K562 (cell line): ENCODE results near the gene METTL2B. TPM values are rescaled to one million over a fixed set of nuclear protein-coding genes. Genes with fewer than 3 reads are reported as not detected.
"Not testable (repeated sequence)": the region's sequence is repeated elsewhere in the genome, so short reads cannot be mapped to it uniquely, and the experiment has no call there.

ENCODE experiments used
- ATAC-seq: fragments of 200-7000 bp; cut with Tn5 transposase; 3 replicates; pipeline ENCODE4 v1.9.1; 2020; ENCODE audit warnings: moderate library complexity
- BruUV-seq: library from RNA; stranded (reverse); fragments of 400-500 nt; replicated peaks from 2 replicates; lab custom pipeline; 2021; lab: Mats Ljungman, UMichigan
- CTCF ChIA-PET: fragments of 300-600 bp; formaldehyde crosslinking; extraction: SDS; loops from one replicate; lab custom pipeline; 2021; ENCODE audit warnings: low intra/inter-chr PET ratio; lab: Yijun Ruan, JAX
- POLR2A ChIA-PET: fragments of 300-600, 350-650 bp; sonication (Branson Sonifier 250); formaldehyde crosslinking; extraction: SDS; loops from one replicate; lab custom pipeline; 2021; ENCODE audit warnings: antibody characterized with exemption, inconsistent platforms; lab: Yijun Ruan, JAX
- DNase-seq, 4 experiments: peaks; one replicate each; pipeline versions ENCODE4 v3.0.0 to v3.0.0-alpha.2; 2011 to 2018; ENCODE audit warnings: low spot score in 3 of 4, mixed read lengths in 3 of 4; ENCODE audit errors: extremely low read depth in 1 of 4
- FAIRE-seq: peaks from 2 replicates; lab custom pipeline; 2011; peaks lifted over from hg19 to GRCh38; lab: Jason Lieb, UNC
- H2AFZ ChIP-seq: 2 replicates; pipeline ENCODE4 v1.6.0; 2011; ENCODE audit warnings: low read depth, low read length, control low read depth, inconsistent platforms
- H3K27ac ChIP-seq: fragments of 200-600 bp; 3 replicates; pipeline ENCODE4 v1.8.0; 2011; ENCODE audit warnings: low read depth, mild to moderate bottlenecking, control low read depth, inconsistent platforms, low read length, moderate library complexity, mixed read lengths; ENCODE audit errors: extremely low read depth
- H3K27me3 ChIP-seq, 2 experiments: fragments of 300-600 bp in 1 of 2; 2 replicates in 1 of 2; 3 replicates in 1 of 2; pipeline versions ENCODE4 v1.6.0 to v1.8.0; 2011; ENCODE audit warnings: inconsistent platforms in 2 of 2, low read length in 2 of 2, mild to moderate bottlenecking in 1 of 2, mixed read lengths in 1 of 2, moderate library complexity in 1 of 2; ENCODE audit not compliant: control insufficient read depth in 2 of 2, insufficient read depth in 2 of 2
- H3K36me3 ChIP-seq: fragments of 300-600 bp; 3 replicates; pipeline ENCODE4 v1.8.0; 2011; ENCODE audit warnings: mild to moderate bottlenecking, low read length, inconsistent platforms; ENCODE audit not compliant: control insufficient read depth, insufficient read depth
- H3K4me1 ChIP-seq, 2 experiments: fragments of 200-600 bp in 1 of 2; replicated peaks in 1 of 2; 2 replicates in 1 of 2; 3 replicates in 1 of 2; pipeline versions ENCODE4 v1.5.1 to v1.8.0; 2011; ENCODE audit warnings: inconsistent platforms in 2 of 2, low read length in 2 of 2, mild to moderate bottlenecking in 1 of 2, mixed read lengths in 1 of 2, moderate library complexity in 1 of 2; ENCODE audit not compliant: control insufficient read depth in 2 of 2, insufficient read depth in 2 of 2
- H3K4me2 ChIP-seq: 2 replicates; pipeline ENCODE4 v1.6.1; 2011; ENCODE audit warnings: low read length, control low read depth, inconsistent platforms, mixed read lengths; ENCODE audit not compliant: insufficient read depth
- H3K4me3 ChIP-seq: fragments of 200-600 bp; sonication (generic), shearing (Covaris generic); 2 replicates; pipeline ENCODE4 v1.5.1; 2016; ENCODE audit warnings: control low read depth, inconsistent platforms
- H3K79me2 ChIP-seq: fragments of 200-600 bp; 3 replicates; pipeline ENCODE4 v1.8.0; 2011; ENCODE audit warnings: low read length, inconsistent platforms; ENCODE audit not compliant: control insufficient read depth, insufficient read depth
- H3K9ac ChIP-seq, 2 experiments: 2 replicates each; pipeline versions ENCODE4 v1.6.0 to v1.6.1; 2011; ENCODE audit warnings: low read depth in 2 of 2, low read length in 2 of 2, control low read depth in 1 of 2, inconsistent platforms in 1 of 2, mild to moderate bottlenecking in 1 of 2, mixed read lengths in 1 of 2; ENCODE audit not compliant: insufficient read depth in 1 of 2
- H3K9me1 ChIP-seq: one replicate; pipeline ENCODE4 v1.6.0; 2011; ENCODE audit warnings: inconsistent platforms, mild to moderate bottlenecking, low read length, moderate library complexity; ENCODE audit not compliant: control insufficient read depth, insufficient read depth
- H3K9me3 ChIP-seq: replicated peaks from 2 replicates; pipeline ENCODE4 v1.5.1; 2011; ENCODE audit warnings: low read depth, low read length, inconsistent platforms; ENCODE audit not compliant: control insufficient read depth, insufficient read depth
- H4K20me1 ChIP-seq: replicated peaks from 2 replicates; pipeline ENCODE4 v1.6.1; 2011; ENCODE audit warnings: low read length, inconsistent platforms, mixed read lengths; ENCODE audit not compliant: control insufficient read depth, insufficient read depth
- CBX1 ChIP-seq: sonication (generic); IDR thresholded peaks from 2 replicates; pipeline ENCODE4 v1.6.1; 2016; ENCODE audit warnings: antibody characterized with exemption, low read depth, mild to moderate bottlenecking
- GABPA ChIP-seq: fragments of 200-800 bp; sonication (Bioruptor generic); conservative IDR thresholded peaks from 2 replicates; pipeline ENCODE4 v1.6.1; 2016; ENCODE audit warnings: low read depth, missing genetic modification characterization, missing compliant biosample characterization
- HNRNPL ChIP-seq: fragments of 200-400 bp; formaldehyde crosslinking; IDR thresholded peaks from 2 replicates; pipeline ENCODE4 v1.6.1; 2017; ENCODE audit warnings: low read depth, mild to moderate bottlenecking, low read length
- MAZ ChIP-seq, 2 experiments: fragments of 450-650 bp in 1 of 2; sonication (generic) in 1 of 2; formaldehyde crosslinking; IDR thresholded peaks in 1 of 2; conservative IDR thresholded peaks in 1 of 2; 2 replicates each; pipeline versions ENCODE4 v1.4.0 to v1.5.0; 2020; ENCODE audit warnings: mild to moderate bottlenecking in 1 of 2, missing genetic modification reagents in 1 of 2
- MYC ChIP-seq, 2 experiments: fragments of 250-450 bp in 1 of 2; sonication (Bioruptor Pico) in 1 of 2; IDR thresholded peaks; 2 replicates each; pipeline versions ENCODE4 v1.5.1 to v1.6.1; 2012 to 2021; ENCODE audit warnings: low read depth in 2 of 2, borderline replicate concordance in 1 of 2, improper control_type of control experiment in 1 of 2, low read length in 1 of 2, mild to moderate bottlenecking in 1 of 2, moderate library complexity in 1 of 2
- SAFB ChIP-seq: fragments of 200-400 bp; formaldehyde crosslinking; IDR thresholded peaks from 2 replicates; pipeline ENCODE4 v1.6.1; 2017; ENCODE audit warnings: low read depth, low read length, borderline replicate concordance
- SIN3A ChIP-seq, 2 experiments: fragments of 150-350 bp in 1 of 2; IDR thresholded peaks; 2 replicates each; pipeline ENCODE4 v1.6.1; 2011 to 2016; ENCODE audit warnings: borderline replicate concordance in 2 of 2, low read depth in 2 of 2, low read length in 2 of 2, mild to moderate bottlenecking in 2 of 2, moderate library complexity in 2 of 2; ENCODE audit not compliant: control insufficient read depth in 1 of 2
- WGBS: fragments of 100-300 bp; shearing (Covaris generic); methylation state at CpG from one replicate; pipeline ENCODE4 v1.1.6; 2016; ENCODE audit warnings: low coverage, mixed read lengths; ENCODE audit not compliant: insufficient coverage; ENCODE audit errors: missing lambda C conversion rate; 5-methylcytosine and 5-hydroxymethylcytosine counted together
- in situ Hi-C: fragments of 300-500 bp; cut with MboI; formaldehyde crosslinking; loops from 4 replicates; pipeline ENCODE4 v1.15.0; 2018; ENCODE audit warnings: inconsistent platforms, mixed read lengths
- intact Hi-C: fragments of 100-400 bp; cut with micrococcal nuclease; formaldehyde crosslinking; loops from 2 replicates; pipeline ENCODE4 v1.14.2; 2022
- polyA plus RNA-seq, 8 experiments: library from polyadenylated mRNA; depleted of rRNA in 4 of 8; stranded (reverse) in 5 of 8; unstranded in 3 of 8; fragments of >200 nt; fragmentation: Nextera tagmentation in 2 of 8; fragmentation: Illumina TruSeq in 1 of 8; extraction: Ambion mirVana in 2 of 8; extraction: Trizol in 1 of 8; gene quantifications; 2 replicates each; pipeline versions ENCODE4 v1.2.1 to v1.2.3, GENCODE V29; 2011 to 2014; ENCODE audit warnings: inconsistent platforms in 1 of 8, missing spikeins in 1 of 8
- total RNA-seq, 7 experiments: library from RNA; depleted of rRNA in 6 of 7; stranded (reverse); fragments of >200 nt in 6 of 7; fragmentation: Illumina TruSeq in 2 of 7; extraction: Trizol in 2 of 7; gene quantifications; 2 replicates each; pipeline versions ENCODE4 v1.2.1 to v1.2.3, GENCODE V29; 2011 to 2021; ENCODE audit warnings: low replicate concordance in 1 of 7

The METTL2B gene
- total and polyA plus RNA-seq, 9 of the 15 experiments (the other 6 are each of a cell fraction or from before 2014, with no cell fraction given) = 35.9 to 95.7 (median 79.2) TPM

GRCh38 chr7:128530121-128530854, 53.7 kb downstream of the METTL2B start:
- CTCF ChIA-PET = interaction anchor here (0.6 kb wide), 1 partner anchor 928 kb away, joined by 4 read pairs; no protein-coding TSS in a partner anchor
- TF ChIP-seq GABPA = 0 out of 2 replicates have a peak, but pooled peaks have one; percentile 7
- TF ChIP-seq MYC (IDR thresholded peaks at IDR 0.05; ENCODE audit: low read depth, low read length) = not testable (repeated sequence)
- 0 out of 2 replicates have a peak, but pooled peaks have one; percentile 42 for TF ChIP-seq MYC (CRISPR knock-in tag; IDR thresholded peaks at IDR 0.05; ENCODE audit: borderline replicate concordance, low read depth)
- peak; percentile 96 for TF ChIP-seq SAFB
- peak; percentile 19; the same call in 1 of the 2 replicates for TF ChIP-seq CBX1
- 0 out of 4 replicates have a peak, but pooled peaks of 1 of the 2 experiments have one; percentile 18 for TF ChIP-seq MAZ (CRISPR knock-in tag; conservative IDR thresholded peaks at IDR 0.05 in 1 of 2, IDR thresholded peaks at IDR 0.05 in 1 of 2)
- peak; percentile 47; the same call in 1 of the 2 replicates for TF ChIP-seq HNRNPL
- TF ChIP-seq SIN3A (IDR thresholded peaks at IDR 0.05; ENCODE audit: borderline replicate concordance in 2 of 2, control insufficient read depth in 1 of 2, low read depth in 2 of 2, low read length in 2 of 2) = 0 out of 4 replicates have a peak, but pooled peaks of 1 of the 2 experiments have one; percentile 12
- TF ChIP-seq, all 486 proteins: peak for 7; not testable (repeated sequence) for 479
- H2AFZ ChIP-seq = peak overlapping the region; percentile 71

More at GRCh38 chr7:128530121-128530854, 53.7 kb downstream of the METTL2B start:
- H3K36me3 ChIP-seq = peaks cover 16% of the 10 kb centered on the region
- peak overlapping the region; percentile 83 to 92; a peak in 3 of 4 replicates for H3K9ac ChIP-seq
- H3K27me3 ChIP-seq, DNase-seq, H3K9me1 ChIP-seq, H4K20me1 ChIP-seq, FAIRE-seq, in situ Hi-C loops, H3K9me3 ChIP-seq, BruUV-seq: not testable (repeated sequence)
- ATAC-seq = peak; percentile 1
- H3K4me2 ChIP-seq = peak overlapping the region; percentile 69
- peak overlapping the region; percentile 56 for H3K4me3 ChIP-seq
- WGBS = 4% methylated on average over 35 of the region's 50 CpGs
- peaks cover 12 to 13% of the 10 kb centered on the region in 2 experiments for H3K4me1 ChIP-seq
- POLR2A ChIA-PET = interaction anchor here (1.2 kb wide), 1 partner anchor 11 kb away, joined by 3 read pairs; no protein-coding TSS in a partner anchor
- intact Hi-C loops = loop anchor here (5.0 kb wide), 1 partner anchor 53 kb away; the partner anchor contains the start of gene METTL2B
- peaks cover 42% of the 10 kb centered on the region for H3K79me2 ChIP-seq
- peak overlapping the region; percentile 98 for H3K27ac ChIP-seq
